GM18858 (cell line): ENCODE results near the gene ALDH4A1.

Experiments used
- ATAC-seq: cut with Tn5 transposase; IDR thresholded peaks from one replicate; pipeline ENCODE4 v1.9.1; 2021; ENCODE audit not compliant: unreplicated experiment

ALDH4A1 gene

GRCh38 chr1:18922848-18923755 lies 20.7 kb upstream of the ALDH4A1 start:
- no peak for ATAC-seq

GRCh38 chr1:18922319-18922726 lies 20.0 kb upstream of the ALDH4A1 start:
- ATAC-seq, result no peak

DNA sequence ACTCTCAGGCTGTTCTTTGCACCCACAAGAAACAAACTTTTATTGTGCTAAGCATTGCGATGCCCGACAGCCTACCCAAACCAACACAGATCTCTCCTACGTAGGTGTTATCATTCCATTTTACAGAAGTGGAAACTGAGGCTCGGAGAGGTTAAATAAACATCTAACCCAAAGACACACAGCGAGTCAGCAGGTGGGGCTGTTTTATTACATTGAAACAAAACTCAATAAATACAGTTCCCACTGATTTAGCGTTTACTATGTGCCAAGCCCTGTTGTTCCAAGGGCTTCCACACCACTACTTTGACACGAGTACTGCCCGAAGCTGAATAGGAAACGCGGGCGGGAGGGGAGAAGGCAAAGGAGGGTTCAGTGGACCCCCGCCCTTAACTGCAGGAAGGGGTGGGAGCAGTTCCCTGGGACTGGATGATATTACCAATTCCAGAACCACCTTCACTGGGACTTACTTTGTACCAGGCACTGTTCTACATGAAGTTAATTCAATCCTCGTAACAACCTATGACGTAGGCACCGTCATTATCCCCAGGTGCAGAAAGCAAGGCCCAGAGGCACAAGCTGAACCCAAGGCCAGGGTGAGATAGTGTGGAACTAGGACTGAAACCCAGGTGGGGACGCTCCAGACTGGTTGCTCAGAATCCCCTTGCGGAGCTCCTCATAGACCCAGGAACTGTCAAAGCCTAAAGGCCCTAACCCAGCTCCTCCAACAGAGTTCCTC lies 19.3 kb upstream of the ALDH4A1 start:
- no peak for ATAC-seq

DNA sequence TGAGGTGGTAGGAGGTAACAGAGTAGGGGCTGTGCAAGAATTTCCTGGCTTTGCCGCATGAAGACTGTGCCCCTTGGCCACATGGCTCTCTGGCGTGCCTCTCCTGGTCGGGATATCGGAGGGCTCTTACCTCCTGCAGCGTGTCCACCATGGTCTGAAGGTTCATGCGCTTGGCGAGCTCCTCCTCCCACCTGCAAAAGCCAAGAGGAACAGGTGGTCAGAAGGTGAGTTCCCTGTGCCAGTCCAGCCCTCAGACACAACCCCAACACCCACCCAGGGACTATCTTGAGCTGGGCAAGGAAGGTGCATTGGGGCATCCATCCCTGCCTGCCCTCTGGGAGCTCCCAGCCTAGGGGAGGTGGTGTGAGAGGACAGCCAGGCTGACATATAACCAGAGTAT lies 18.6 kb upstream of the ALDH4A1 start:
- ATAC-seq, result no peak

- ATAC-seq, result no peak
These were observed 17.6 kb upstream of the ALDH4A1 start for GRCh38 chr1:18919956-18920355.

DNA sequence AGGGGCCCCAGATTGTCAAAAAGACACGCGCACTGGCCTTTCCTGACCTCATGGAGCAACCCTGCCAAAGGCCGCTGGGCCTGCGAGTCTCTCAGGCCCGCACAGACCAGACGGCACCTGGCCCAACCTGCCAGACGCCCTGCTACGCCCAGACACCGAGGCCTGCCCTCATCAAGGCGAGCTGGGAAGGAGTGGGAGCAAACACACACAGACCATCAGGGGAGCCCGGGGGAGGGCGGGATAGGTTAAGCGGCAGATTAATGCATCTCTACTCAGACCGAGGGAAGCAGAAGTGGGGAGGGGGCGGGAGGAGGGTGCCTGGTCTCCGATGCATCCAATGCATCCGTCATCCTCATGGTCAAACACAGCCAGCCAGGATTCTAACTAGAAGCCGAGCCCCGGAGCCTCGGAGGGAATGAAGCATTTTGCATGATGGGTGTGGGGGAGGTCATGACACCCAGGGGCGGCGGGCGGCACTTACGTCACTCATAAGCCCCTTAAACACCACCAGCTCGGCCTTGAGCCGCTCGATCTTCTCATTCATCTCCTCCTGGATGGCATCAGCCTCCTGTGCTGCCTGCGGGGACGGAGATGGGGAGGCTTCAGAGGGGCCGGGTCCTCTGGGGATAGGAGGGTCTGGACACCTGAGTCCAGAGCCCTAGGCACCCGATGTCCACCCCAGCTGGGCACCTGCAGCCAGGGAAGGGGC lies 17.0 kb upstream of the ALDH4A1 start:
- ATAC-seq, result no peak

DNA sequence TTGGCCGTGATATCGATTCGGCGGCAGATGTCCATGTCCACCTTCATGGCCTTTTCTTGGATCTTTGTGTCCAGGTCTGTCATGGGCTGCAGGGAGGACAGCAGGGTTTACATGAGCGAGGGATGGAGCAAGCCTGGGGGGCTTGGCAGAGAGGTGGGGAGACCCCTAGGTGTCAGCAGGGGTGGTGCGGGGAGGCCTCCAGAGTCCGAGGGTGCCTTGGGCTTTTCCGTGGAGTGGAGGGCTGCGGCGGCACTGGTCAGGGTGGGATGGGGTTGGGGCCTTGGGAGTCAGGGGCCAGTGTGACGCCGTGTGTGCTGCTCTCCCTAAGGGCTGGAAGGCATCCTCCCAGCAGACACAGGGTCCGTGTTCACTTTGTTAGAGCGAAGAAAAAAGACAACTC lies 16.1 kb upstream of the ALDH4A1 start:
- no peak for ATAC-seq

GRCh38 chr1:18917071-18917799 lies 14.9 kb upstream of the ALDH4A1 start:
- ATAC-seq, result no peak

DNA sequence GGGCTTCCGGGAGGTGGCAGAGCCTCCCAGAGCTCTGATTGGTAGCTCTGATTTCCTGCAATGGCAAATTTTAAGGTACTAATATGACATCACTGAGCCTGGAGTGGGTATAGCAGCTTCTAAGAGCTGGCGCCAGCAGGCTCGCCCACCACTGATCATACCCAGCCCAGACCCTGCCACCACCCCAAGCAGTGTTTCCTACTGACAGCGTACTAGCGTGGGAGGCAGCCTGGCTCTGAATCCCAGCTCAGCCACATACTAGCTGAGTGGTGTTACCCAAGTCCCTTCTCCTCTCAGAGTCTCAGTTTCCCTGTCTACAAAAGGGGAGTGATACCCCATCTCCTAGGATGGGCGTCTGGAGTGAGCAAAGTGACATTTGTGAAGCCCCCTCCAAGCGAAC lies 13.0 kb upstream of the ALDH4A1 start:
- no peak for ATAC-seq

DNA sequence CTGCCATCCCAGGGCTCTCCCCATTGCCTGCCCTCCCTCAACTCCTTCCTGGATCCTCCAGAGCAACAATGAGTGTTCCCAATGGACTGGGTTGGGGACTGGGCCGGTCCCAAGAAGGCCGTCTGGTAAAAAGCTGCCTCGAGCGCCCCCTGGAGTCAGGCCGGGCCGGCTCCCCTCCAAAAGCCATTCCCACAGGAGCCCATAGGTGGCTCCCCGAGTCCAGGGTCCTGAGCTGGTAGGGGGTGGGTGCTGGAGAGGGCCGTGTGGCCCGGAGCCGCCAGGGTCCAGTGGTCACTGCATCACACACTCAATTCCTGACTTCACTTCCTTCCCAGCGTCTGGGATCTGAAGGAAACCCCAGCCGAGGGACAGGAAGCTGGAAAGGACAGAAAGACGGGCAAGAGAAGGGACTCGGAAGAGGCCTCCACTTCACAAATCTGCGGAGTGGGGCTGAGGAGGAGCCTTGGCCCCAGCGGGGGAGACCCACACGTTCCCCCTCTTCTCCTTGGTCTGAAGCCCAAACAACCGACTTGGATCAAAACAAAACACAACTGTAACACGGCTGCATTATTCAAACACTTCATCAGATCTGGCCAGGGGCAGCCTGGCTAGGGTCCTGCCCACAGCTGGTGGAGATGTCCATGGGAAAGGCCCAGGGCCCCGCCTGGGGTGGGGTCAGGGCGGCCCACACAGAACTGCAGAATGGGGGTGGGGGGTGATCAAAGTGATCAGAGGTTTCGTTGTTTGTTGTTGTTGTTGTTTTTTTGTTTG lies 10.9 kb upstream of the ALDH4A1 start:
- ATAC-seq, result no peak

GRCh38 chr1:18912550-18912949 lies 10.2 kb upstream of the ALDH4A1 start:
- no peak for ATAC-seq

GRCh38 chr1:18908911-18909771 lies 6.8 kb upstream of the ALDH4A1 start:
- no peak for ATAC-seq

GRCh38 chr1:18907917-18908845 lies 5.8 kb upstream of the ALDH4A1 start:
- ATAC-seq, result no peak

- no peak for ATAC-seq
These were observed 4.9 kb upstream of the ALDH4A1 start for GRCh38 chr1:18907021-18907916.

DNA sequence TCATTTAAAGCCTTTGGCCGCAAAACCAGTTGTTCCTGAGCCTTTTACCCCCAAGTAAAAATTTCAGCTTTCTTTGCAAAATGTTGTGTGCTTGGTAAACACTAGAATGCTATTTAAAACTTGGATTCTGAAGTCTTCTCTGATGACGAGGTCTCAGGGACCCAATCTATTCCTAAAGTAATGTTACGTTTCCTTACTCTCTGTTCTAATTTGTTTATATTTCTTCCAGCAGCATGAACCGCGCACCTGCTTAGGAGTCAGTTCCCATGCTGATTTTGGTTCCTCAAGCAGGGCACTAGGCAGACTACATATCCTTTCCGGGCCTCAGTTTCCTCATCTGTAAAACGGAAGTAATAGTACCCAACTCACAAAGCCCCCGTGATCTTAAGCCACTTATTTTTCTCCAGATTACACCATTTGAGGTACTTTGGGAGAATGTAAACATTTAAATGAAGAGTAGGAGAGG lies 969 bp upstream of the ALDH4A1 start:
- no peak for ATAC-seq

GRCh38 chr1:18901952-18902522 lies 318 bp downstream of the ALDH4A1 start:
- no peak for ATAC-seq
